ENCODE results near the gene CD48.
A peak's percentile ranks its signal among the peaks of the same experiment; 100 is the strongest.

The CD48 gene

GRCh38 chr1:160658162-160658813 lies 53.3 kb downstream of the CD48 start:
- DNase-seq (ENCODE audit: low read depth): no peak
- H3K4me3 ChIP-seq (ENCODE audit: low read depth, low read length): peak overlapping the region; percentile 46
- TF ChIP-seq CTCF (IDR thresholded peaks at IDR 0.05; ENCODE audit: insufficient read depth, low read depth, low read length, missing control alignments): no peak

GRCh38 chr1:160657250-160657781 lies 54.3 kb downstream of the CD48 start:
- DNase-seq (ENCODE audit: low read depth): no peak
- TF ChIP-seq CTCF (IDR thresholded peaks at IDR 0.05; ENCODE audit: insufficient read depth, low read depth, low read length, missing control alignments): no peak
- H3K4me3 ChIP-seq (ENCODE audit: low read depth, low read length): peak overlapping the region; percentile 46; the same call in 1 of the 2 replicates

GRCh38 chr1:160656737-160657136 lies 54.9 kb downstream of the CD48 start:
- peak; percentile 74 for DNase-seq (ENCODE audit: low read depth)
- TF ChIP-seq CTCF (IDR thresholded peaks at IDR 0.05; ENCODE audit: insufficient read depth, low read depth, low read length, missing control alignments): no peak

GRCh38 chr1:160653620-160654016 lies 58.0 kb downstream of the CD48 start:
- DNase-seq (ENCODE audit: low read depth): peak; percentile 70
- no peak for TF ChIP-seq CTCF (IDR thresholded peaks at IDR 0.05; ENCODE audit: insufficient read depth, low read depth, low read length, missing control alignments)
- peak overlapping the region; percentile 70 for H3K4me3 ChIP-seq (ENCODE audit: low read depth, low read length)

More at GRCh38 chr1:160656737-160657136, 54.9 kb downstream of the CD48 start:
- no peak overlapping the region; the same call in 1 of the 2 replicates for H3K4me3 ChIP-seq (ENCODE audit: low read depth, low read length)

GRCh38 chr1:160652924-160653619 lies 58.5 kb downstream of the CD48 start:
- peak overlapping the region; percentile 70 for H3K4me3 ChIP-seq (ENCODE audit: low read depth, low read length)
- TF ChIP-seq CTCF (IDR thresholded peaks at IDR 0.05; ENCODE audit: insufficient read depth, low read depth, low read length, missing control alignments): no peak
- DNase-seq (ENCODE audit: low read depth): peak; percentile 13

- DNase-seq (ENCODE audit: low read depth): peak; percentile 73
- peak overlapping the region; percentile 70 for H3K4me3 ChIP-seq (ENCODE audit: low read depth, low read length)
Measured at GRCh38 chr1:160652065-160652641, 59.5 kb downstream of the CD48 start.

GRCh38 chr1:160651433-160652064 lies 60.1 kb downstream of the CD48 start:
- H3K4me3 ChIP-seq (ENCODE audit: low read depth, low read length): peak overlapping the region; percentile 70
- no peak for TF ChIP-seq CTCF (IDR thresholded peaks at IDR 0.05; ENCODE audit: insufficient read depth, low read depth, low read length, missing control alignments)
- DNase-seq (ENCODE audit: low read depth): peak; percentile 50

All from GM12865 (cell line).